GM04503 (cell line): ENCODE data around the gene DRAM1.

ENCODE experiments used
- DNase-seq: peaks from one replicate; pipeline ENCODE4 v3.0.0-alpha.2; 2012; ENCODE audit warnings: low read depth

DRAM1 gene

GRCh38 chr12:101941306-101942249 lies 64.2 kb downstream of the DRAM1 start:
- DNase-seq, result no peak

- DNase-seq, result no peak
These were observed 64.8 kb downstream of the DRAM1 start for GRCh38 chr12:101942250-101942605.

GRCh38 chr12:101945369-101946232 lies 68.2 kb downstream of the DRAM1 start:
- DNase-seq, result no peak

GRCh38 chr12:101946233-101946611 lies 68.8 kb downstream of the DRAM1 start:
- no peak for DNase-seq

- DNase-seq, result no peak
These were observed 69.9 kb downstream of the DRAM1 start for GRCh38 chr12:101947316-101947715.

- DNase-seq, result no peak
These were observed 71.0 kb downstream of the DRAM1 start for GRCh38 chr12:101948365-101948764.

- no peak for DNase-seq
These were observed 73.8 kb downstream of the DRAM1 start for GRCh38 chr12:101951002-101951670.

- DNase-seq, result no peak
These were observed 76.7 kb downstream of the DRAM1 start for GRCh38 chr12:101954113-101954512.

GRCh38 chr12:101954676-101955075 lies 77.3 kb downstream of the DRAM1 start:
- DNase-seq, result no peak

- no peak for DNase-seq
These were observed 80.0 kb downstream of the DRAM1 start for GRCh38 chr12:101957252-101957959.

GRCh38 chr12:101959607-101960006 lies 82.2 kb downstream of the DRAM1 start:
- no peak for DNase-seq

- DNase-seq, result no peak
These were observed 85.1 kb downstream of the DRAM1 start for GRCh38 chr12:101962486-101962885.

- DNase-seq, result no peak
These were observed 86.3 kb downstream of the DRAM1 start for GRCh38 chr12:101963697-101964096.

GRCh38 chr12:101966496-101966895 lies 89.1 kb downstream of the DRAM1 start:
- DNase-seq, result no peak

- no peak for DNase-seq
These were observed 90.1 kb downstream of the DRAM1 start for GRCh38 chr12:101967506-101967905.

- no peak for DNase-seq
These were observed 91.4 kb downstream of the DRAM1 start for GRCh38 chr12:101968770-101969169.
